ENCODE measurements around the gene UBE2Z. TPM values are rescaled to one million over a fixed set of nuclear protein-coding genes. Genes with fewer than 3 reads are reported as not detected.

The UBE2Z gene
- total and polyA plus RNA-seq, 2 of the 8 experiments (the other 6 are each of a cell fraction or from before 2014, with no cell fraction given): 73.4 to 75.9 TPM

- TF ChIP-seq TAF1 (IDR thresholded peaks at IDR 0.05; ENCODE audit: low read depth, low read length) (no peak), ATF2 (IDR thresholded peaks at IDR 0.05; ENCODE audit: low read length) (no peak)
Observed at GRCh38 chr17:48925991-48926342, 17.8 kb downstream of the UBE2Z start (continued).
